CD4-positive, alpha-beta T cell treated with Interleukin-17A for 4 hours (primary cell): ENCODE data around the gene C9orf57.
"Not testable (repeated sequence)": the region's sequence is repeated elsewhere in the genome, so short reads cannot be mapped to it uniquely, and the experiment has no call there.

Experiments used
- DNase-seq: peaks from one replicate; pipeline ENCODE4 v3.0.0-alpha.2; 2020; ENCODE audit warnings: mixed read lengths

C9orf57 gene

GRCh38 chr9:72022841-72023240 is 37.6 kb downstream of the C9orf57 start:
- DNase-seq, result no peak

DNA sequence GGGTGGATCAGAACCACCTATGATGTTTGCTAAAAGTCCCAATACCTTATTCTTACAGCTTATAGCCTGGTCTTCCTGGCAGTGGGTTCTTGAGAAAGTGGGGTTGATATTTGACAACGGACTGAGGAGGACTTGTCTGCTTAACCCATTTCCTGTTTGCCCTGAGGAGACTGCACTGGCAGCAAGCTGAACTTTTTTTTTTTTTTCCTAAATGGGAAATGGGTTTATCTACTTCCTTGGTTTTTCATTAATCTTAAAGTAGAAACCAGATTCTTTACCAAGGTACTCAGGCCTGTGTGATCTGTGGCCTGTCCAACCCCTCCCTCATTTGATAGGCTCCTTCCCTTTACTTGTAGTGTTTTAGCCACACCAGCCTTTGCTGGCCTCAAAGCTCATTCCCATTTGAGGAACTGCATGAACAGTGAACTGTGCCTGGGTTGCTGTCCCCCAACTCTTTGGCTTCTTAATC is 47.1 kb downstream of the C9orf57 start:
- DNase-seq, result no peak

DNA sequence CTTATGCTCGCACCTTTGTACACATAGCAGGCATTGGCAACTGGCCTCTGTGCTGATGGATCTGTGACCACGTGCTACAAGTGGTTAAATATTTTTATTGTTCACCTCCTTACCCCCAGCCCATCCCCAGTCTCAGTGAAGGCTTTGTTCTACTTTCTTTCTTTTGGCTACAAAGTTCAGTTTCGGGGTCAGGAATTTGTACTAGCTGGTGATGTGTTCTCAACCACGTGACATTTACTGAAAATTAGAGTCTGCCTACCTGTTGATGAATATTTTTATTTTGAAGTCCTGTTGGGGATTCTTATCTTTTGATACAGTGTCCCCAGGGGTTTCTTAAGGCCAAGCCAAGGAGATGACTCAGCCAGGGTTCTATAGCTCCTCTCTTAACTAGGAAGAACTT is 47.8 kb downstream of the C9orf57 start:
- no peak for DNase-seq

- DNase-seq, result not testable (repeated sequence)
Observed at GRCh38 chr9:72007726-72008125, 52.7 kb downstream of the C9orf57 start.

- DNase-seq, result no peak
Observed at GRCh38 chr9:72006501-72006900, 53.9 kb downstream of the C9orf57 start.

DNA sequence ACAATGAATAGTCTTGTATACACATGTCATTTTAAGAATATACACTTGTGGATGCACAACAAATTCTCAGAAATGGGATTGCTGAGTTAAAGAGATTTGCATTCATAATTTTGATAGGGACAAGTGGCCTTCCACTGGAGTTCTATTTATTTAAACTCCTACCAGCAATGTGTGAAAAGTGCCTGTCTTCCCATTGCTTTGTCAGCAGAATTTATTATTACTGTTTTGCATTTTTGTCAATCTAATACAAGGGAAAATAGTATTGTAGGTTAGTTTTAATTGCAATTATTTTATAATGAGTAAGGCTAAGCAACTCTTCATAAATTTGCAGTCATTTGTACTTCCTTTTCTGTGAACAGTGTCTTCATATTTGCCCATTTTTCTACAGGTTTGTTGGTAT is 55.0 kb downstream of the C9orf57 start:
- DNase-seq, result no peak
